Activated CD8-positive, alpha-beta memory T cell treated with anti-CD3 and anti-CD28 coated beads for 4 hours (primary cell): Measurements from ENCODE around the gene MFAP2.
A peak's percentile ranks its signal among the peaks of the same experiment; 100 is the strongest.
"Not testable (repeated sequence)": the region's sequence is repeated elsewhere in the genome, so short reads cannot be mapped to it uniquely, and the experiment has no call there.

Experiments
- DNase-seq, 2 donors: peaks; one replicate each; pipeline ENCODE4 v3.0.0-alpha.2; 2020; ENCODE audit warnings: low read depth in 2 of 2

Gene MFAP2

DNA sequence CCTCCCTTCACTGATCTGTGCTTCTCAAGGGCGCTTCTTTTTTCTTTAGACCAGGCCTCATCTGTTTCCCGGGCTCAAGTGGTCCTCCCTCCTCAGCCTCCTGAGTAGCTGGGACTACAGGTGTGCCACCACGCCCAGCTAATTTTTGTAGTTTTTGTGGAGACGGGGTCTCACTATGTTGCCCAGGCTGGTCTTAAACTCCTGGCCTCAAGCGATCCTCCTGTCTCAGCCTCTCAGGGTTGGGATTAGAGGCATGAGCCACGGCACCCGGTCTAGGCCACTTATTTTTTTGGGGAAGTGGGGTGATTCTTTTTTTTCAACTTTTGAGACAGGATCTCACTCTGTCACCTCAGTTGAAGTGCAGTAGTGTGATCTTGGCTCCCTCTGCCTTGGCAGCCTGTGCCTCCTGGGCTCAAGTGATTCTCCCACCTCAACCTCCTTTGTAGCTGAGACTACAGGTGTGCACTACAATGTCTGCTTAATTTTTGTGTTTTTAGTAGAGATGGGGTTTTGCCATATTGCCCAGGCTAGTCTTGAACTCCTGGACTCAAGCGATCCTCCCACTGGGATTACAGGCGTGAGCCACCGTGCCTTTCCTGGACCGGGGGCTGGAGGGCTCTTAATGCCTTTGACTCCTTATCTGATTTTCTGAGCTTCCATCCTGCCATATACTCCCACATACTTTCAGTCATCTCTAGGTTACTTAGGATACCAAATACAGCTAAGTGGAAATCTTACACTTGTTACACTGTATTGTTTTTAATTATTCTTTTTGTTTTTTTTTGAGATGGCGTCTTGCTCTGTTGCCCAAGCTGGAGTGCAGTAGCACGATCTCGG lies 18.9 kb downstream of the MFAP2 start:
- no peak for DNase-seq

GRCh38 chr1:16960560-16961296 lies 19.7 kb downstream of the MFAP2 start:
- DNase-seq: peak; percentile 36 to 45

DNA sequence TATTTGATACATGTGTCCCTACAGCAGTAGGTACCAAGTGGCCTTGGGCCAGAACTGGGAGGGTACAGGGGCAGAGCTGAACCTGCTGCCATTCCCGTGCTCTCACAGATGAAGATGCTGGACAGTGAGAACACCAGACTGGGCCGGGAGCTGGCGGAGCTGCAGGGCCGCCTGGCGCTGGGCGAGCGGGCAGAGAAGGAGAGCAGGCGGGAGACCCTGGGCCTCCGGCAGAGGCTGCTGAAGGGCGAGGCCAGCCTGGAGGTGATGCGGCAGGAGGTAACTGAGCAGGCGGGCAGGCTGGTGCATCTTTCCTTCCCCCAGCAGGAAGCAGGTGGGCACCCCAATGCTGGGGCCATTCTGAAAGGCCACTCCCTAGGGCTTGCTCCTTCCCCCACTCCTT lies 21.9 kb downstream of the MFAP2 start:
- DNase-seq: no peak

- DNase-seq: no peak
These were observed 22.7 kb downstream of the MFAP2 start for GRCh38 chr1:16957731-16958130.

DNA sequence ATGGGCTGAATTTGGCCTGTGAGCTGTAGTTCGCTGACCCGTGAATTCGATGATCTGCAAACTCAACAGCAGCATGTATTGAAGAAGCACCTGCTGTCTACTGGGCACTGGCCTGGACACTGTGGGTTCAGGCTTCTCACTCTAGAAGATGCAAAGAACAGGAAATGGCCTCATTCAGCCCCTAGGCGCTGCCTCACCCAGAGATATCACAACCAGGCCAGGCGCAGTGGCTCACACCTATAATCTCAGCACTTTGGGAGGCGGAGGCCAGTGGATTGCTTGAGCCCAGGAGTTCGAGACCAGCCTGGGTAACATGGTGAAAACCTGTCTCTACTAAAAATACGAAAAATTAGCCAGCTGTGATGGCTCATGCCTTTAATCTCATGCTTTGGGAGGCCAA lies 23.6 kb downstream of the MFAP2 start:
- DNase-seq: no peak

DNA sequence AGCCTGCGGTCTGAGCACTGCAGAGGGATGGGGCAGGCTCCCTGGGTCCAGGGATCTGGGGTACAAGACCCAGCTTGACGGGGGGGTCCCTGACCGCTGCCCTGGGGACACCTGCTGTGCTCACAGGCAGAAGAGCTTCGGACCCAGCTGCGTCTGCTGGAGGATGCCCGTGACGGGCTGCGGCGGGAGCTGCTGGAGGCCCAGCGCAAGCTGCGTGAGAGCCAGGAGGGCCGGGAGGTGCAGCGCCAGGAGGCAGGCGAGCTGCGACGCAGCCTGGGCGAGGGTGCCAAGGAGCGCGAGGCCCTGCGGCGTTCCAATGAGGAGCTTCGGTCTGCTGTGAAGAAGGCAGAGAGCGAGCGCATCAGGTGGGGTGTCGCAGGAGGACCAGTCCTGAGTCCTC lies 25.2 kb downstream of the MFAP2 start:
- no peak for DNase-seq

GRCh38 chr1:16954579-16954978 lies 25.8 kb downstream of the MFAP2 start:
- no peak for DNase-seq

GRCh38 chr1:16952376-16952775 lies 28.0 kb downstream of the MFAP2 start:
- not testable (repeated sequence) for DNase-seq

DNA sequence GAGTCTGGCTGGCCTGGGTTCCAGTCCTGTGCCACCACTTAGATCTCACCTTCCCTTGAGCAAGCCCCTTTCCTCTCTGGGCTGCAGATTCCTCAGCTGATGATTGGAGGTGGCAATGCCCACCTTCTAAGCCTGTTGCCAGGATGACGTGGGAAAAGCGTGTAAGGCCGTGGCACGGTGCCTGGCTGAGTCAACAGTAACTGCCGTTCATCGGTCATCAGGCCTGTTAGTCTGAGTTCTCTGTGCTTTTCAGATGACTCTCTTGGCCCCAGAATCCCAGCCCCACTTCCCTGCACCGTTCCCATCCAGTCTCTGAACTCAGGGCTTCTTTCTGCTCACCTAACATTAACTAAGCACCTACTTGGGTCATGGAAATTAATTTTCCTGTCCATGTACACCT lies 31.4 kb downstream of the MFAP2 start:
- DNase-seq: not testable (repeated sequence)

- DNase-seq: not testable (repeated sequence)
These were observed 32.0 kb downstream of the MFAP2 start for GRCh38 chr1:16948282-16948891.

- DNase-seq: no peak
These were observed 33.8 kb downstream of the MFAP2 start for GRCh38 chr1:16946646-16947045.

GRCh38 chr1:16946185-16946584 lies 34.2 kb downstream of the MFAP2 start:
- DNase-seq: not testable (repeated sequence)

DNA sequence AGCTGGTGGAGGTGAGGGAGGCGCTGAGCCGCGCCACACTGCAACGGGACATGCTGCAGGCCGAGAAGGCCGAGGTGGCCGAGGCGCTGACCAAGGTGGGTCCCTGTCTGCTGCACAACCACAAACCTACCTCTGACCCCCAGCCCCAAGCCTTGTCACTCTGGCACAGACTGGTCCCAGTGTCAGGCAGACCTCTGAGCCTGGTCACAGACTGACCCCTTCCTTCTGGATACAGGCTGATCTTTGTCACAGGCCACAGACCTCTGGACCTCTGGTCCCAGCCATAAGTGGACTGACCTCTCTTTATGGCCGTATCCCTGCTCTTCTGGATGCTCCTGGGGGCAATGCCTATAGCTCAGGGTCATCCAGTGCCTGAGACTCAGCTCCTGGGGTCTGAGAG lies 34.9 kb downstream of the MFAP2 start:
- not testable (repeated sequence) for DNase-seq

DNA sequence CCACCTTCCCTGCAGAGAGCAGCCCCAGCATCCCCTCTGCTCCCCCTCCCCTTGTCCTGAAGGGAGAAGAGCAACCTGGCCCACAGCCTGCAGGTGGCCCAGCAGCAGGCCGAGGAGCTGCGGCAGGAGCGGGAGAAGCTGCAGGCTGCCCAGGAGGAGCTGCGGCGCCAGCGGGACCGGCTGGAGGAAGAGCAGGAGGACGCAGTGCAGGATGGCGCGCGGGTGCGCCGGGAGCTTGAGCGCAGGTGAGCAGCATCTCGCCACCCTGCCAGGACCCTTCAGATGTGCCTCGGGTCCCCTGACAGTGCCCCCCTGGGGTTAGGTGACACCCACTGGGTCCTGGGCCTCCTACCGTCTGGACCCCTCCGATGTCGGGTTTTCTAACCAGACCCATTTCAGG lies 36.4 kb downstream of the MFAP2 start:
- DNase-seq: no peak

GRCh38 chr1:16939386-16940180 lies 40.8 kb downstream of the MFAP2 start:
- DNase-seq: not testable (repeated sequence)

DNA sequence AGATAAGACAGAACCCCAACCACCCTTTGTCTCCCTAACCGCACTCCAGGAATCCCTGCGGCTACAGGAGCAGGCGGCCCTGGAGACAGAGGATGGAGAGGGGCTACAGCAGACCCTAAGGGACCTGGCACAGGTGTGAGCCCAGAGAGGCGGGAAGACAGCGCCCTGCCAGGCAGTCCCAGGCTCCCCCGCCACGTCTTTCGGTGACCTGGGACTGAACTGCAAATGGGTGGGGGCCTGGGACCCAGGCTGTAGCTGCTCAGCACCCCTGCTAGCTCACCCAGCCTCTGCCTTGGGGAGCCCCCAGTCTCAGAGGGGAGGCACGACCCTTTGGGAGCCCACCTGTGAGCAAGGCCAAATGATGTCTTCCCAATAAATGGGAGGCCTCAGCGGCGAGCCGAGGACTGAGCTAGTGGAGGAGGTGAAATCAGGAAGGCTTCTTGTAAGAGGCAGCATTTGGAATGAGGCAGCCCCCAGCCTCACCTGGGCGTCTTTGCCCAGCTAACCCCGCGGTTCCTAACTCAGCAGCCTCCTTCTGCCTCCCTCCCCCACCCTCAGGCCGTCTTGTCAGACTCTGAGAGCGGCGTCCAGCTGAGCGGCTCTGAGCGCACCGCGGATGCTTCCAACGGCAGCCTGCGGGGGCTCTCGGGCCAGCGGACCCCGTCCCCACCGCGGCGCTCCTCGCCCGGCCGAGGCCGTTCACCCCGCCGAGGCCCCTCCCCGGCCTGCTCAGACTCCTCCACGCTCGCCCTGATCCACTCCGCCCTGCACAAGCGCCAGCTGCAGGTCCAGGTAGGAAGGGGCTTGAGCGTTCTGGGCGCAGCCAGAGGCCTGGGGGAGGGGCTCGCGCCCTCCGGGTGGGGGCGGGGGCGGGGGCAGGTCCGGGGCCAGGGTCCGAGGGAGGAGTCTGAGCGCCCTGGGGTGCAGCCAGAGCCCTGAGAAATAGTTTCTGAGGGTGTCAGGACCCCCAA lies 41.8 kb downstream of the MFAP2 start:
- no peak for DNase-seq

DNA sequence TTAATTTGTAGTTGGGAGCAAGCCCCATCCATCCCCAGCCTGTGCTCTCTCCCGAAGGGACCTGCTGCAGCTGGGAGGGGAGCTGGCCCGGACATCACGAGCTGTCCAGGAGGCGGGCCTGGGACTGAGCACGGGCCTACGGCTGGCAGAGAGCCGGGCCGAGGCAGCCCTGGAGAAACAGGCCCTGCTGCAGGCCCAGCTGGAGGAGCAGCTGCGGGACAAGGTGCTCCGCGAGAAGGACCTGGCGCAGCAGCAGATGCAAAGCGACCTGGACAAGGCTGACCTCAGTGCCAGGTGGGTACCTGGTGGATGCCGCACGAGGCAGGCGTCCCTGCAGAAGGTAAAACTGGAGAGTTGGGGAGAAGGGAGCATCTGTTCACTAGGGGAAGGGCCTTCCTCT lies 43.8 kb downstream of the MFAP2 start:
- DNase-seq: not testable (repeated sequence)

GRCh38 chr1:16933945-16934344 lies 46.5 kb downstream of the MFAP2 start:
- not testable (repeated sequence) for DNase-seq

GRCh38 chr1:16931206-16931934 lies 49.0 kb downstream of the MFAP2 start:
- DNase-seq: not testable (repeated sequence)
